Gastrocnemius medialis (tissue), 4 donors: ENCODE results near the gene C10orf90. TPM values are rescaled to one million over a fixed set of nuclear protein-coding genes. Genes with fewer than 3 reads are reported as not detected.
"Not testable (repeated sequence)": the region's sequence is repeated elsewhere in the genome, so short reads cannot be mapped to it uniquely, and the experiment has no call there.

ENCODE experiments used
- ATAC-seq, 2 donors: fragments of 150-250 bp; one replicate each; pipeline ENCODE4 v1.9.1; 2016
- DNase-seq, 2 donors: peaks; one replicate each; pipeline ENCODE4 v3.0.0-alpha.2; 2019
- H3K27ac ChIP-seq, 4 donors: fragments of 200-600 bp; sonication (generic); 1 replicate in 1 of 4; 2 replicates in 3 of 4; pipeline ENCODE4 v1.5.1; 2016 to 2018; ENCODE audit warnings: mild to moderate bottlenecking in 2 of 4, moderate library complexity in 1 of 4
- H3K27me3 ChIP-seq, 3 donors: fragments of 200-600 bp; sonication (generic) in 2 of 3; 1 replicate in 1 of 3; 2 replicates in 2 of 3; pipeline versions ENCODE4 v1.5.1 to v1.6.0; 2016 to 2019; ENCODE audit warnings: mild to moderate bottlenecking in 1 of 3, moderate library complexity in 1 of 3
- H3K36me3 ChIP-seq, 2 donors: fragments of 200-600 bp; sonication (generic) in 1 of 2; one replicate each; pipeline ENCODE4 v1.5.1; 2017 to 2018
- H3K4me1 ChIP-seq, 2 donors: fragments of 200-600 bp; sonication (generic) in 1 of 2; one replicate each; pipeline ENCODE4 v1.5.1; 2016 to 2017; ENCODE audit warnings: mild to moderate bottlenecking in 2 of 2
- H3K4me3 ChIP-seq, 4 donors: fragments of 200-600 bp; sonication (generic) in 3 of 4; 1 replicate in 1 of 4; 2 replicates in 3 of 4; pipeline ENCODE4 v1.5.1; 2016 to 2019; ENCODE audit warnings: mild to moderate bottlenecking in 2 of 4
- H3K9me3 ChIP-seq, 3 donors: fragments of 200-600 bp; sonication (generic) in 2 of 3; 1 replicate in 1 of 3; 2 replicates in 2 of 3; pipeline ENCODE4 v1.5.1; 2016 to 2019
- POLR2A ChIP-seq, 2 donors: fragments of 450-650 bp; IDR thresholded peaks; one replicate each; pipeline ENCODE4 v1.6.1; 2017; ENCODE audit warnings: antibody characterized with exemption in 2 of 2, mild to moderate bottlenecking in 2 of 2, moderate library complexity in 2 of 2
- in situ Hi-C, 4 donors: fragments of 200-750 bp; cut with MboI; loops; one replicate each; pipeline versions ENCODE4 v1.15.0 to v1.8.0; 2017; ENCODE audit warnings: low sequenced_read_pairs in 4 of 4
- intact Hi-C: fragments of 100-400 bp; cut with DNase I; formaldehyde crosslinking; loops from one replicate; pipeline ENCODE4 v1.15.1; 2023; ENCODE audit warnings: low total_unique reads
- total RNA-seq, 4 donors: library from RNA; depleted of rRNA; stranded (reverse); fragments of >200 nt; gene quantifications; one replicate each; pipeline versions ENCODE4 v1.1.0 to v1.2.3, GENCODE V29; 2016
- TF ChIP-seq, protein P1 (sequence below), 5 experiments: fragments of 450-650 bp in 3 of 5; fragments of 200-600 bp in 2 of 5; sonication (generic) in 2 of 5; IDR thresholded peaks in 4 of 5; conservative IDR thresholded peaks in 1 of 5; 1 replicate in 4 of 5; 2 replicates in 1 of 5; pipeline ENCODE4 v1.5.1; 2016 to 2019; ENCODE audit warnings: antibody characterized with exemption in 5 of 5, mild to moderate bottlenecking in 3 of 5, moderate library complexity in 3 of 5

Gene C10orf90
- total RNA-seq, 4 donors from 2014 or later, result not detected

DNA sequence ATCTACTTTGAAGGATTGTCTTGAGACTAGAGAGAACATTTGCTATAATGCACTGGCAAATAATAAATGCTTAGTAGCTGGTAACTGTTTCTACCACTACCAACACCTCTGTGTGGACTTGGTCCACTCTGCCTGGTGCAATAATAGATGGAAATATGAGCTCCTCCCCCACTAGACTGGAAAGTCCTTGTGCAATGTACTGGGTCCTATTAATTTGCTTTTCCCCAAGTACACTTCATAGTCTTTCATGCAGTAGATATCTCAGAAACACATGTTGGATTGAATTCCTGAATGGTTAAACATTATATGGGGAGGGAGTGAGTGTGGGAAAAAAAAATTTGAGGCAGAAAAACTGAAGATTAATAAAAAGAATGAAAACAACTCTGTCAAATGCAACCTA lies 119.3 kb downstream of the C10orf90 start:
- H3K4me1 ChIP-seq, result no peaks in the 10 kb centered on the region
- H3K9me3 ChIP-seq, result no peaks in the 10 kb centered on the region
- H3K27me3 ChIP-seq, result no peaks in the 10 kb centered on the region
- DNase-seq, result no peak
- TF ChIP-seq POLR2A (IDR thresholded peaks at IDR 0.05), result no peak
- TF ChIP-seq, protein P1, sequence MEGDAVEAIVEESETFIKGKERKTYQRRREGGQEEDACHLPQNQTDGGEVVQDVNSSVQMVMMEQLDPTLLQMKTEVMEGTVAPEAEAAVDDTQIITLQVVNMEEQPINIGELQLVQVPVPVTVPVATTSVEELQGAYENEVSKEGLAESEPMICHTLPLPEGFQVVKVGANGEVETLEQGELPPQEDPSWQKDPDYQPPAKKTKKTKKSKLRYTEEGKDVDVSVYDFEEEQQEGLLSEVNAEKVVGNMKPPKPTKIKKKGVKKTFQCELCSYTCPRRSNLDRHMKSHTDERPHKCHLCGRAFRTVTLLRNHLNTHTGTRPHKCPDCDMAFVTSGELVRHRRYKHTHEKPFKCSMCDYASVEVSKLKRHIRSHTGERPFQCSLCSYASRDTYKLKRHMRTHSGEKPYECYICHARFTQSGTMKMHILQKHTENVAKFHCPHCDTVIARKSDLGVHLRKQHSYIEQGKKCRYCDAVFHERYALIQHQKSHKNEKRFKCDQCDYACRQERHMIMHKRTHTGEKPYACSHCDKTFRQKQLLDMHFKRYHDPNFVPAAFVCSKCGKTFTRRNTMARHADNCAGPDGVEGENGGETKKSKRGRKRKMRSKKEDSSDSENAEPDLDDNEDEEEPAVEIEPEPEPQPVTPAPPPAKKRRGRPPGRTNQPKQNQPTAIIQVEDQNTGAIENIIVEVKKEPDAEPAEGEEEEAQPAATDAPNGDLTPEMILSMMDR (IDR thresholded peaks at IDR 0.05 in 4 of 5, conservative IDR thresholded peaks at IDR 0.05 in 1 of 5), result no peak
- H3K27ac ChIP-seq, result no peak overlapping the region
- ATAC-seq, result no peak
- intact Hi-C loops (no loop called here), in situ Hi-C loops (no loop called here)
- no peaks in the 10 kb centered on the region for H3K36me3 ChIP-seq
- no peak overlapping the region for H3K4me3 ChIP-seq

DNA sequence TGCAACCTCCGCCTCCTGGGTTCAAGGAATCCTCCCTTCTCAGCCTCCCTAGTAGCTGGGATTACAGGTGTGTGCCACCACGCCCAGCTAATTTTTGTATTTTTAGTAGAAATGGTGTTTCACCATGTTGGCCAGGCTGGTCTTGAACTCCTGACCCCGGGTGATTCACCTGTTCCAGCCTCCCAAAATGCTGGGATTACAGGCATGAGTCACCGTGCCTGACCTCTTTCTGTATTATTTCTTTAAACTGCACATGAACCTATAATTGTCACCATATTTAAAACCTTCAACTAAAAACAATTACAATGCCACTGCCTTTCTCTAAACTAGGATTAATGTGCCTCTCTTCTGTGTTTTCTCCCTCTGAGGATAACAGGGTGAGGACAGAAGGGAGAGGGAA lies 119.9 kb downstream of the C10orf90 start:
- ATAC-seq, H3K9me3 ChIP-seq, intact Hi-C loops, H3K27me3 ChIP-seq, H3K27ac ChIP-seq, H3K4me3 ChIP-seq, H3K36me3 ChIP-seq, DNase-seq, H3K4me1 ChIP-seq, in situ Hi-C loops: not testable (repeated sequence)

DNA sequence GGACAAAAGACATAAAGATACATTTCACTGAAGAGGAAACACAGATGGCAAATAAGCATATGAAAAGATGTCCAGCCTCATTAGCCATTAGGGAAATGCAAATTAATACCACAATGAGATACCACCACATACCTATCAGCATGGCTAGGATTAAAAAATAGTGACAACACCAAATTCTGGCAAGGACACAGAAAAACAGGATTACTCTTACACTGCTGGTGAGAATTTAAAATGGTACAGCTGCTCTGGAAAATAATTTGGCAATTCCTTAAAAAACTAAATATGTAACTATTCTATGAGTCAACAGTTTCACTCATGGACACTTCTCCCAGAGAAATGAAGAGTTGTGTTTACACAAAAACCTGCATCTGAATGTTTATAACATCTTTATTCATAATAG lies 121.1 kb downstream of the C10orf90 start:
- Histone ChIP-seq H3K27me3 (no peaks in the 10 kb centered on the region), H3K36me3 (no peaks in the 10 kb centered on the region), H3K9me3 (no peaks in the 10 kb centered on the region), H3K4me1 (no peaks in the 10 kb centered on the region), H3K4me3 (no peak overlapping the region), H3K27ac (no peak overlapping the region)
- ATAC-seq (no peak), DNase-seq (no peak)
- in situ Hi-C loops (no loop called here), intact Hi-C loops (no loop called here)
- TF ChIP-seq, protein P1 (IDR thresholded peaks at IDR 0.05 in 4 of 5, conservative IDR thresholded peaks at IDR 0.05 in 1 of 5), result no peak
- no peak for TF ChIP-seq POLR2A (IDR thresholded peaks at IDR 0.05)

DNA sequence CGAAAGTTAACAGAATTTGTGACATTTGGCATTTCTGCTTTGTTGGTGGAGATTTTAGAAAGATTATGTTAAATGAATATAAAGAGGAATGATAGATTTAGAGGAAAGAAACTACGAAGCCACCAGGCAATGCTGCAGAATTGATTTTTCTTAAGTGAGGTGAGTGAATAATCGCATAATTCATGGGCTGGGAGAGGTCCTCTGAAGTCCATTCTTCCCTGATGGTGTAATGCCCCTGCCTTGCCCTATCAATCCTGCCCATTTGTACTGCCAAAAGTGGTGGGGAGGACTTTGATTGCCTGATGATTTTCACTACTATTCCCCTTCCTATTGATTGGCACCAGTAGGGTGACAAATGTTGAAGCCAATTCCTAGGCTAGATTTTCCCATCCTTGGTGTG lies 125.9 kb downstream of the C10orf90 start:
- intact Hi-C loops (no loop called here), in situ Hi-C loops (no loop called here)
- Histone ChIP-seq H3K9me3 (no peaks in the 10 kb centered on the region), H3K27ac (no peak overlapping the region), H3K4me1 (no peaks in the 10 kb centered on the region), H3K4me3 (no peak overlapping the region), H3K27me3 (no peaks in the 10 kb centered on the region), H3K36me3 (no peaks in the 10 kb centered on the region)
- ATAC-seq (no peak), DNase-seq (no peak)
- TF ChIP-seq, protein P1 (IDR thresholded peaks at IDR 0.05 in 4 of 5, conservative IDR thresholded peaks at IDR 0.05 in 1 of 5), result no peak
- TF ChIP-seq POLR2A (IDR thresholded peaks at IDR 0.05), result no peak

DNA sequence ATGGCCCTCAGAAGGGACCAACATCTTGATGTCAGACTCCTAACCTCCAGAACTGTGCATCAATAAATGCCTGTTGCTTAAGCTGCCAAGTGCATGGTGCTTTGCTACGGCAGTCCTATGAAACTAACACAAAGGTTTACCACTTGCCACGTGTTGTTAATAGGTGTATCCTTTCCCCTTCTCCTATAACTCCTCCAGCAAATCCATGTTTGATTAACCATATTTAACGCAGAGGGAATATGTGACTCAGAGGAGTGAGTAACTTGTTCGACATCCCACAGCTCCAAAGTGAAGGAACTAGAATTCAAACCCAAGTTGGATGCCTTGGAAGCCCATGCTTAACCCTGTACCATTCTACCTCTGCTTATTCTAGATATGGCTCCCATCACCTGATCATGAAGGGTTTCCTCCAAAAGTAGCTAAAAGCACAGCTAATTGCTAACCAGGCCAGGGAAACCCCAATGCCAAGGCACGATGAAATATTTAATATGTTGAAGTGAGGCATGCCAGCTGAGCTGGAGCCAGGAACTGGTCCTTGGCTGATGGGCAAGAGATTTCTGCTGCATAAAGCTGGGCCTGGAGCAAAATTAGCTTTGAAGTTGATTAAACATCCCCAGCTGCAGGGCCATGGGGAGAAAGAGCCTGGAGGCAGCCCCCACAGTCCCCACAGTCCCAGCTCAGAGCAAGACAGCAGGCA lies 131.9 kb downstream of the C10orf90 start:
- H3K4me1 ChIP-seq, result no peaks in the 10 kb centered on the region
- TF ChIP-seq POLR2A (IDR thresholded peaks at IDR 0.05), result no peak
- TF ChIP-seq, protein P1 (IDR thresholded peaks at IDR 0.05 in 4 of 5, conservative IDR thresholded peaks at IDR 0.05 in 1 of 5), result no peak
- H3K36me3 ChIP-seq, result no peaks in the 10 kb centered on the region
- no peaks in the 10 kb centered on the region for H3K9me3 ChIP-seq
- ATAC-seq (no peak), DNase-seq (no peak)
- in situ Hi-C loops, result no loop called here
- no peaks in the 10 kb centered on the region for H3K27me3 ChIP-seq
- no peak overlapping the region for H3K27ac ChIP-seq
- intact Hi-C loops, result no loop called here
- H3K4me3 ChIP-seq, result no peak overlapping the region
